DOHH2 (cell line): ENCODE measurements around the gene DYNC1I2.

Source experiments
- H3F3A ChIP-seq: fragments of 200-600 bp; sonication (generic), shearing (Covaris generic); 2 replicates; pipeline ENCODE4 v1.6.0; 2016; ENCODE audit warnings: antibody characterized with exemption, mild to moderate bottlenecking; ENCODE audit not compliant: control insufficient read depth, insufficient read depth
- H3K27ac ChIP-seq: fragments of 200-600 bp; sonication (generic); 2 replicates; pipeline ENCODE4 v1.5.1; 2014; ENCODE audit warnings: low read depth, mild to moderate bottlenecking, low read length, moderate library complexity
- H3K27me3 ChIP-seq: fragments of 200-600 bp; sonication (generic); 2 replicates; pipeline ENCODE4 v1.6.1; 2014; ENCODE audit warnings: mild to moderate bottlenecking, low read length, mixed read lengths; ENCODE audit not compliant: control insufficient read depth
- H3K36me3 ChIP-seq: fragments of 200-600 bp; sonication (generic); 2 replicates; pipeline ENCODE4 v1.6.1; 2014; ENCODE audit warnings: mild to moderate bottlenecking, low read length, moderate library complexity, mixed read lengths; ENCODE audit not compliant: control insufficient read depth
- H3K4me1 ChIP-seq: fragments of 200-600 bp; sonication (generic); 2 replicates; pipeline ENCODE4 v1.6.1; 2014; ENCODE audit warnings: mild to moderate bottlenecking, low read length, mixed read lengths; ENCODE audit not compliant: control insufficient read depth
- H3K4me2 ChIP-seq: fragments of 200-600 bp; sonication (generic); 2 replicates; pipeline ENCODE4 v1.6.0; 2014; ENCODE audit warnings: mild to moderate bottlenecking, low read length, moderate library complexity
- H3K4me3 ChIP-seq: fragments of 200-600 bp; sonication (generic); 2 replicates; pipeline ENCODE4 v1.5.1; 2014; ENCODE audit warnings: mild to moderate bottlenecking, low read length, mixed read lengths
- H3K79me2 ChIP-seq: fragments of 200-600 bp; sonication (generic); 2 replicates; pipeline ENCODE4 v1.6.1; 2014; ENCODE audit warnings: mild to moderate bottlenecking, low read length, mixed read lengths; ENCODE audit not compliant: control insufficient read depth
- H3K9me2 ChIP-seq: fragments of 200-600 bp; sonication (generic); replicated peaks from 2 replicates; pipeline ENCODE4 v1.6.1; 2014; ENCODE audit warnings: mild to moderate bottlenecking, low read length, mixed read lengths; ENCODE audit not compliant: control insufficient read depth
- H3K9me3 ChIP-seq: fragments of 200-600 bp; sonication (generic); 2 replicates; pipeline ENCODE4 v1.6.1; 2014; ENCODE audit warnings: antibody characterized with exemption, low read length, mixed read lengths; ENCODE audit not compliant: control insufficient read depth, insufficient read depth
- H4K20me1 ChIP-seq: fragments of 200-600 bp; sonication (generic); 2 replicates; pipeline ENCODE4 v1.6.0; 2014; ENCODE audit warnings: low read depth, mild to moderate bottlenecking, antibody characterized with exemption, low read length, moderate library complexity; ENCODE audit not compliant: control insufficient read depth, insufficient read depth
- EZH2phosphoT487 ChIP-seq: fragments of 200-600 bp; sonication (generic); IDR thresholded peaks from 2 replicates; pipeline ENCODE4 v1.6.1; 2017; ENCODE audit warnings: borderline replicate concordance, mild to moderate bottlenecking, antibody characterized with exemption, low read length, moderate library complexity, mixed read lengths
- TF ChIP-seq, protein P1 (sequence below): fragments of 200-600 bp; sonication (generic); IDR thresholded peaks from one replicate; pipeline ENCODE4 v1.5.1; 2014; ENCODE audit warnings: antibody characterized with exemption, mild to moderate bottlenecking, low read depth, low read length; ENCODE audit not compliant: poor library complexity, severe bottlenecking

DYNC1I2 gene

DNA sequence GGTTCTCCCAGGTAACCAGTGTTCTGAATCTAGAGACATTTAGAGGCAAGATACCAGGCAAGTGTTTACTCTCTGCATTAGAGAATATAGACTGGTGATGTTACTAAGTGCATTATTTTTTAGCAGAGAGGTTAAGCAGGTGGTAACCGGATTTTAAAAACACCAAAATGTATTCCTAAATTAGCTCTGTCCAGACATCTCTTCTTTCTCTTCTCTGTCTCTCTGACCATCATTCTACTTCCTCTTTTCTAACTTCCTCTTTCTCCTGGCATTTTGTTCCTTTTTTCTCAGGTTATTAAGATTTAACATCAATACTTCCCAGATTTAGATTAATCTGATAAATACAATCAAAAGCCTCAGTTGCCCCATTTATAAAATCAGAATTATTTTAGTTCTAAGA, 31.7 kb upstream of the DYNC1I2 start:
- Histone ChIP-seq H3K79me2 (no peaks in the 10 kb centered on the region), H3K4me3 (peak overlapping the region; percentile 45), H3K27me3 (no peaks in the 10 kb centered on the region), H3K36me3 (no peaks in the 10 kb centered on the region), H3K9me3 (no peaks in the 10 kb centered on the region), H3K9me2 (no peaks in the 10 kb centered on the region), H3F3A (no peaks in the 10 kb centered on the region), H4K20me1 (no peaks in the 10 kb centered on the region), H3K4me1 (peaks cover 12% of the 10 kb centered on the region), H3K4me2 (peak overlapping the region; percentile 61), H3K27ac (no peak overlapping the region)
- TF ChIP-seq, protein P1, sequence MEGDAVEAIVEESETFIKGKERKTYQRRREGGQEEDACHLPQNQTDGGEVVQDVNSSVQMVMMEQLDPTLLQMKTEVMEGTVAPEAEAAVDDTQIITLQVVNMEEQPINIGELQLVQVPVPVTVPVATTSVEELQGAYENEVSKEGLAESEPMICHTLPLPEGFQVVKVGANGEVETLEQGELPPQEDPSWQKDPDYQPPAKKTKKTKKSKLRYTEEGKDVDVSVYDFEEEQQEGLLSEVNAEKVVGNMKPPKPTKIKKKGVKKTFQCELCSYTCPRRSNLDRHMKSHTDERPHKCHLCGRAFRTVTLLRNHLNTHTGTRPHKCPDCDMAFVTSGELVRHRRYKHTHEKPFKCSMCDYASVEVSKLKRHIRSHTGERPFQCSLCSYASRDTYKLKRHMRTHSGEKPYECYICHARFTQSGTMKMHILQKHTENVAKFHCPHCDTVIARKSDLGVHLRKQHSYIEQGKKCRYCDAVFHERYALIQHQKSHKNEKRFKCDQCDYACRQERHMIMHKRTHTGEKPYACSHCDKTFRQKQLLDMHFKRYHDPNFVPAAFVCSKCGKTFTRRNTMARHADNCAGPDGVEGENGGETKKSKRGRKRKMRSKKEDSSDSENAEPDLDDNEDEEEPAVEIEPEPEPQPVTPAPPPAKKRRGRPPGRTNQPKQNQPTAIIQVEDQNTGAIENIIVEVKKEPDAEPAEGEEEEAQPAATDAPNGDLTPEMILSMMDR = no peak
- TF ChIP-seq EZH2phosphoT487 = no peak

DNA sequence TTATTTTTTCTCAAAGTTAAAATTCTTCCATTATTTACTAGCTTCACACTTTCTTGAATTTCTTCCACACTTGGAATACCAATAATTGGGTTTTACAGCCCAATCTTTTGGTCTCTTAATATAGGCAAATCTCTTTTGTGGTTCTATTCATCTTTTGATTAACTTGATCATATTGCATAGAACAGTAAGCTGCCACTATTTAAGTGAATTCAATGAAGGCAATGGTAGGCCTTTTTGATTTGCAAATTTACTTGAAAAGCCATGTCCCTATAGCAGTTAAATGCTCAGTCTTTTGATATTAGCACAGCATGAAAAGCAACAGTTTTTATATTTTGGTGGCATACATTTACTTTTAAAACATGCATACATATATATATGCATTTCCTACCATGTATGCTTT, 20.2 kb upstream of the DYNC1I2 start:
- Histone ChIP-seq H4K20me1 (no peaks in the 10 kb centered on the region), H3K27ac (no peak overlapping the region), H3F3A (no peaks in the 10 kb centered on the region), H3K27me3 (peaks cover 32% of the 10 kb centered on the region), H3K36me3 (no peaks in the 10 kb centered on the region), H3K9me2 (no peaks in the 10 kb centered on the region), H3K4me1 (no peaks in the 10 kb centered on the region), H3K79me2 (no peaks in the 10 kb centered on the region), H3K4me2 (no peak overlapping the region), H3K4me3 (no peak overlapping the region), H3K9me3 (no peaks in the 10 kb centered on the region)
- TF ChIP-seq, protein P1 = no peak
- no peak for TF ChIP-seq EZH2phosphoT487

DNA sequence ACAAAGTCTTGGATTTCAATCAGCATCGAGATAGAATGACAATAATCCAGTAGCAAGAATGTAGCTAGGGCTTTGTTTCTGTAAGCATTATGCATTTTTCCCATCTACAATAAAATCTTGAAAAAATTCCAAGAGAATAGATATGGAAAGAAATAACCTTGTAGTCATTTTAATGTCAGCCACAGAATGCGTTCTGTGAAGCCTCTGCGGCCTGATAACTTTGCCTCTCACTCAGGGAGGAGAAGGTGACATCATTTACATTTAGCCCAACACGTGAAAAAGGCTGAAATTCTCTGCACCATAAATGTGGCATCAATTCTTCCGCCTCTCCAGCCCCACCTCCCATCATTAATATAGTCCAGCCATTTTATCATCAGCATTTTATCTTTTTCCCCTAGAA, 19.1 kb upstream of the DYNC1I2 start:
- TF ChIP-seq, protein P1 = no peak
- no peak for TF ChIP-seq EZH2phosphoT487
- Histone ChIP-seq H3K4me1 (no peaks in the 10 kb centered on the region), H3F3A (no peaks in the 10 kb centered on the region), H3K27ac (no peak overlapping the region), H3K79me2 (no peaks in the 10 kb centered on the region), H3K9me3 (no peaks in the 10 kb centered on the region), H3K36me3 (no peaks in the 10 kb centered on the region), H3K9me2 (no peaks in the 10 kb centered on the region), H3K4me2 (no peak overlapping the region), H4K20me1 (no peaks in the 10 kb centered on the region), H3K27me3 (peaks cover 27% of the 10 kb centered on the region), H3K4me3 (no peak overlapping the region)

DNA sequence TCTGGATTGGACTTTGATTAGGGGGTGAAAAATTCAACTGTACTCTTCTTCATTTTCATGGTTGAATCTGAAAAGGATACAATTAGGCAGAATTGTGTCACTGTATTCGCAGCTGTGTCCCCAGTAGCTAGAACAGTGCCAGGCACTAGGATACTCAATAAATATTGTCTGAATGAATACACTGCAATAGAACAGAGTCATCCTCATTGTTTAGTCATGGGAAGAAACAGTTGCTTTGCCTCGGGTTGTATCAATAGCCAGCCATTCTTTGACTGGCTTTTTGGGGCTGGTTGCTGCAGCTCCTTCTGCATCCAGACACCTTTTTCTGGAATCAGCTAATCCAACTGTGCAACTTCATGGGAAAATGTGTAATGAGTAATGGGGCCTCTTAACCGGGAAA, 18.1 kb upstream of the DYNC1I2 start:
- H3K9me2 ChIP-seq = no peaks in the 10 kb centered on the region
- H3K27ac ChIP-seq = no peak overlapping the region

More for the DNA sequence above, 18.1 kb upstream of the DYNC1I2 start:
- Histone ChIP-seq H3K27me3 (peaks cover 27% of the 10 kb centered on the region), H3F3A (no peaks in the 10 kb centered on the region), H3K4me2 (no peak overlapping the region), H3K4me1 (no peaks in the 10 kb centered on the region), H3K9me3 (no peaks in the 10 kb centered on the region), H3K79me2 (no peaks in the 10 kb centered on the region), H3K36me3 (no peaks in the 10 kb centered on the region), H3K4me3 (no peak overlapping the region), H4K20me1 (no peaks in the 10 kb centered on the region)
- TF ChIP-seq EZH2phosphoT487 = no peak
- TF ChIP-seq, protein P1 = no peak
